OCI-LY3 (cell line): ENCODE measurements around the gene SDHAF3.

ENCODE experiments used
- H2AFZ ChIP-seq: fragments of 200-600, 300-600 bp; shearing (Covaris generic); 2 replicates; pipeline ENCODE4 v1.6.0; 2014; ENCODE audit warnings: antibody characterized with exemption, low read depth, low read length
- H3K27ac ChIP-seq: fragments of 200-600, 300-600 bp; sonication (generic); 2 replicates; pipeline ENCODE4 v1.5.1; 2014; ENCODE audit warnings: mild to moderate bottlenecking, low read length, moderate library complexity, mixed read lengths
- H3K27me3 ChIP-seq: fragments of 200-600, 300-600 bp; sonication (generic); 2 replicates; pipeline ENCODE4 v1.6.1; 2014; ENCODE audit warnings: low read depth, low read length, mixed read lengths
- H3K36me3 ChIP-seq: fragments of 200-600, 300-600 bp; sonication (generic); replicated peaks from 2 replicates; pipeline ENCODE3; 2014; ENCODE audit warnings: low read depth, low read length, mixed read lengths
- H3K4me1 ChIP-seq: fragments of 300-600, 200-600 bp; sonication (generic); 2 replicates; pipeline ENCODE4 v1.6.1; 2014; ENCODE audit warnings: low read length, mixed read lengths
- H3K4me2 ChIP-seq: fragments of 200-600, 300-600 bp; sonication (generic); 2 replicates; pipeline ENCODE4 v1.6.1; 2014; ENCODE audit warnings: low read length, mixed read lengths
- H3K4me3 ChIP-seq: fragments of 300-600, 200-600 bp; sonication (generic); 2 replicates; pipeline ENCODE4 v1.5.1; 2014; ENCODE audit warnings: antibody characterized with exemption, mild to moderate bottlenecking, low read length, moderate library complexity
- H3K79me2 ChIP-seq: fragments of 300-600, 200-600 bp; shearing (Covaris generic); 2 replicates; pipeline ENCODE4 v1.6.1; 2014; ENCODE audit warnings: mild to moderate bottlenecking, low read length, mixed read lengths
- H3K9ac ChIP-seq: fragments of 300-600, 200-600 bp; shearing (Covaris generic); 2 replicates; pipeline ENCODE4 v1.6.0; 2014; ENCODE audit warnings: mild to moderate bottlenecking, low read length, moderate library complexity
- H3K9me3 ChIP-seq: fragments of 200-600, 300-600 bp; shearing (Covaris generic); 2 replicates; pipeline ENCODE4 v1.6.1; 2014; ENCODE audit warnings: low read length, mixed read lengths; ENCODE audit not compliant: insufficient read depth
- H4K20me1 ChIP-seq: fragments of 200-600, 300-600 bp; sonication (generic); 2 replicates; pipeline ENCODE4 v1.6.1; 2016; ENCODE audit warnings: low read length, mixed read lengths; ENCODE audit not compliant: insufficient read depth
- CTCF ChIP-seq: fragments of 200-600, 300-600 bp; sonication (generic); IDR thresholded peaks from 2 replicates; pipeline ENCODE4 v1.5.1; 2014; ENCODE audit warnings: antibody characterized with exemption, low read length, low read depth
- EZH2phosphoT487 ChIP-seq: fragments of 200-600 bp; shearing (Covaris generic); IDR thresholded peaks from 2 replicates; pipeline ENCODE4 v1.6.1; 2018; ENCODE audit warnings: antibody characterized with exemption, mixed run types, low read depth

Gene SDHAF3

GRCh38 chr7:97200018-97200417 is 82.5 kb downstream of the SDHAF3 start:
- Histone ChIP-seq H2AFZ (no peak overlapping the region), H3K36me3 (no peaks in the 10 kb centered on the region), H3K4me1 (peaks cover 7% of the 10 kb centered on the region; the same call in 1 of the 2 replicates)

GRCh38 chr7:97203957-97204356 is 86.5 kb downstream of the SDHAF3 start:
- Histone ChIP-seq H3K9ac (no peak overlapping the region), H3K9me3 (no peaks in the 10 kb centered on the region), H3K36me3 (no peaks in the 10 kb centered on the region), H3K4me2 (no peak overlapping the region), H3K4me1 (peaks cover 7% of the 10 kb centered on the region; the same call in 1 of the 2 replicates), H3K79me2 (no peaks in the 10 kb centered on the region), H2AFZ (0 out of 2 replicates have a peak overlapping the region, but pooled peaks have one; percentile 27), H3K27me3 (0 out of 2 replicates have a peak, but pooled peaks cover 18% of the 10 kb centered on the region), H3K27ac (no peak overlapping the region), H4K20me1 (no peaks in the 10 kb centered on the region), H3K4me3 (no peak overlapping the region)
- TF ChIP-seq EZH2phosphoT487 (no peak), CTCF (no peak)

More at GRCh38 chr7:97200018-97200417, 82.5 kb downstream of the SDHAF3 start:
- H3K9ac ChIP-seq: no peak overlapping the region
- H4K20me1 ChIP-seq: no peaks in the 10 kb centered on the region
- H3K9me3 ChIP-seq: no peaks in the 10 kb centered on the region
- no peak for TF ChIP-seq CTCF
- TF ChIP-seq EZH2phosphoT487: no peak
- no peaks in the 10 kb centered on the region for H3K79me2 ChIP-seq
- H3K4me3 ChIP-seq: no peak overlapping the region
- no peak overlapping the region for H3K4me2 ChIP-seq
- 0 out of 2 replicates have a peak, but pooled peaks cover 7% of the 10 kb centered on the region for H3K27me3 ChIP-seq
- H3K27ac ChIP-seq: no peak overlapping the region

DNA sequence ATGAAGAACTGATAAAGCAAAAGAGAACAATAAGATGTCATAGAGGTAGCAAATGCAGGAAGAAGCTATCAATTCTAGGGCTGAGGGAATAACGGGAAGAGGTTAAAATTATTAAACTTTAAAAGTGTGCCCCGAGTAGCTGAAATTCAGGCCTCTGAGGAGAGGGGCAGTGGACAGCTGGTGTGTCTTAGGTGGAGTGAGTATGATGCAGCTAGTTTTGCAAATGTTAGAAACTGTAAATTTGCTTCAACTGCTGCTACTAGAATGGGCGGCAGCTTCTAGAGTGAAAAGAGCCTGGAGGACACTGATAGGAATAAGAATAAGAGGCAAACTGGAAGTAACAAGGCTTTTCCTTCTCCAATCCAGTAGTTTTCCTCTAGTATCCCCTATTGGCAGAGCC is 87.3 kb downstream of the SDHAF3 start:
- H3K27me3 ChIP-seq: 0 out of 2 replicates have a peak, but pooled peaks cover 17% of the 10 kb centered on the region
- no peaks in the 10 kb centered on the region for H4K20me1 ChIP-seq
- no peak overlapping the region for H2AFZ ChIP-seq
- no peak overlapping the region for H3K4me2 ChIP-seq
- H3K4me1 ChIP-seq: peaks cover 7% of the 10 kb centered on the region; the same call in 1 of the 2 replicates
- no peak overlapping the region for H3K9ac ChIP-seq
- TF ChIP-seq CTCF (no peak), EZH2phosphoT487 (no peak)
- H3K36me3 ChIP-seq: no peaks in the 10 kb centered on the region
- H3K27ac ChIP-seq: no peak overlapping the region
- no peaks in the 10 kb centered on the region for H3K9me3 ChIP-seq
- no peaks in the 10 kb centered on the region for H3K79me2 ChIP-seq
- no peak overlapping the region for H3K4me3 ChIP-seq

DNA sequence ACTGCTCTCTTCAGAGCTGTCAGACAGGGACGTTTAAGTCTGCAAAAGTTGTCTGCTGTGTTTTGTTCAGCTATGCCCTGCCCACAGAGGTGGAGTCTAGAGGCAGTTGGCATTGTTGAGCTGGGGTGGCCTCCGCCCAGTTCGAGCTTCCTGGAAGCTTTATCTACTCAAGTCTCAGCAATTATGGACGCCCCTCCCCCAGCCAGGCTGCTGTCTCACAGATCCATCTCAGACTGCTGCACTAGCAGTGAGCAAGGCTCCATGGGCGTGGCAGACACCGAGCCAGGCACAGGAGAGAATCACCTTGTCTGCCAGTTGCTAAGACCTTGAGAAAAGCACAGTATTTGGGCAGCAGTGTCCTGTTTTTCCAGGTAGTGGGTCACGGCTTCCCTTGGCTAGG is 98.1 kb downstream of the SDHAF3 start:
- no peaks in the 10 kb centered on the region for H3K4me1 ChIP-seq
- no peaks in the 10 kb centered on the region for H4K20me1 ChIP-seq
- H3K79me2 ChIP-seq: no peaks in the 10 kb centered on the region
- H3K36me3 ChIP-seq: no peaks in the 10 kb centered on the region
- no peak overlapping the region for H3K4me2 ChIP-seq
- TF ChIP-seq EZH2phosphoT487 (no peak), CTCF (no peak)
- H3K4me3 ChIP-seq: no peak overlapping the region
- no peaks in the 10 kb centered on the region; the same call in 1 of the 2 replicates for H3K9me3 ChIP-seq
- H3K27me3 ChIP-seq: no peaks in the 10 kb centered on the region
- H2AFZ ChIP-seq: no peak overlapping the region
- no peak overlapping the region for H3K9ac ChIP-seq
- no peak overlapping the region for H3K27ac ChIP-seq
